ENCODE results near the gene USP48. TPM values are rescaled to one million over a fixed set of nuclear protein-coding genes. Genes with fewer than 3 reads are reported as not detected.

USP48 gene
- total RNA-seq, 3 donors from 2014 or later = 56.0 to 86.9 (median 74.7) TPM

GRCh38 chr1:21820597-21821232 lies 37.8 kb upstream of the USP48 start:
- no peaks in the 10 kb centered on the region for H3K9me3 ChIP-seq
- H3K4me3 ChIP-seq = no peak overlapping the region
- DNase-seq (ENCODE audit: low spot score in 2 of 2) = no peak
- intact Hi-C loops (cut with DNase I; ENCODE audit: low total_unique reads) = no loop called here
- no peaks in the 10 kb centered on the region for H3K4me1 ChIP-seq
- H3K27ac ChIP-seq = no peak overlapping the region
- no peaks in the 10 kb centered on the region for H3K27me3 ChIP-seq
- TF ChIP-seq POLR2A (IDR thresholded peaks at IDR 0.05) (no peak), CTCF (IDR thresholded peaks at IDR 0.05) (no peak)
- H3K36me3 ChIP-seq = no peaks in the 10 kb centered on the region

DNA sequence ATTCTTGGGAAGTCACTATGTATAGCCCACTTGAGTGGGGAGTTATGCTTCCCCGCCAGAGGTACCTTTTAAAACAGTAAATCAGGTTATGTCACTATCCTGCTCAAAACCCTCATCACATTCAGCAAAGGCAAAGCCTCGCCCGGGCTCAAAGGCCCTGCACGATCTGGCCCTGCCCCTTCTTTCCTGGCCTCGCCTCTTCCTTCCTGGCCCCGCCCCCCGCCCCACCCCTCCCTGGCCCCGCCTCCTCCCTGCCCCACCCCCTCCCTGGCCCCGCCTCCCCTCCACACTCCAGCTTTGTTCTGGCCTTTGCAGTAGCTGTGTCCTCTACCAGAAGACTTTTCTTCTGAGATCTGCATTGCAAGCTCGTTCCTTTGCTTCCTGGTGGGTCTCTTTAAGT lies 35.7 kb upstream of the USP48 start:
- intact Hi-C loops (cut with DNase I; ENCODE audit: low total_unique reads) = no loop called here
- TF ChIP-seq POLR2A (IDR thresholded peaks at IDR 0.05) (no peak), POLR2AphosphoS5 (IDR thresholded peaks at IDR 0.05) (no peak), CTCF (IDR thresholded peaks at IDR 0.05) (no peak)
- H3K27me3 ChIP-seq = no peaks in the 10 kb centered on the region

DNA sequence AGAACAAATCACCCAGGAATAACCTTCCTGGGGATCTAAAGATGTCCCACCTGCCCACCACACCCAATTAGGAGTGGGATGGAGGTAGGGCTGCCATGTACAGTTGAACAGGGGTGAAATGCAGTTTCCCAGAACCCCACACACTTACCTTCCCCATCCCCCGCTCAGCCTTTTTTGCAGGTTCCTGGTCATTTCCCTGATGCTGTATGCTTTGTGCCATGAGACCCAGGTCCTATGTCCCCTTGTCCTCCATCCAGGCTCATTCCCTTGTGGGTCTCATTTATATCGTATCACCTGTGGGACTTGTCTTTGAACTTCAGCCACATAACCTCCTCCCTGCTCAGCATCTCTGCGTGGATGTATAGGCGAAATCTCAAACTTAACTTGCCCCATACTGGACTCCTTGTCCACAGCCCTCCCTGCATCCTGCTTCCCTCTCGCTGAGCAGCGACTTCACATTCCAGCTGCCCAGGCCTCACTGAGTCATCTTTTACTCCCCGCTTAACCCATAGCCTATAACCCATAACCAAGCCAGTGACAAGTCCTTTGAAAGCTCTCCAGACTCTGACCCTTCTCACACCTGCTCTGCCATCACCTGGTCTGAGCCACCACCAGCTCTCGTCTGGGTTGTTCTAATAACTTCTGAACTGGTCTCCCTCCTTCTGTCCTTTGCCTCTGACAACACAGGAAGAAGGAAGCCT lies 33.8 kb upstream of the USP48 start:
- no peak for DNase-seq (ENCODE audit: low spot score in 2 of 2)
- no peak overlapping the region for H3K27ac ChIP-seq
- no peak for TF ChIP-seq POLR2A (IDR thresholded peaks at IDR 0.05)
- no peak for TF ChIP-seq POLR2AphosphoS5 (IDR thresholded peaks at IDR 0.05)
- TF ChIP-seq CTCF (IDR thresholded peaks at IDR 0.05) = no peak
- H3K4me1 ChIP-seq = no peaks in the 10 kb centered on the region
- no peaks in the 10 kb centered on the region for H3K27me3 ChIP-seq
- no peaks in the 10 kb centered on the region for H3K36me3 ChIP-seq
- H3K9me3 ChIP-seq = no peaks in the 10 kb centered on the region
- no peak overlapping the region for H3K4me3 ChIP-seq
- intact Hi-C loops (cut with DNase I; ENCODE audit: low total_unique reads) = no loop called here

More for the DNA sequence above, 35.7 kb upstream of the USP48 start:
- H3K27ac ChIP-seq = no peak overlapping the region
- DNase-seq (ENCODE audit: low spot score in 2 of 2) = no peak
- H3K4me1 ChIP-seq = no peaks in the 10 kb centered on the region
- H3K36me3 ChIP-seq = no peaks in the 10 kb centered on the region
- H3K4me3 ChIP-seq = no peak overlapping the region
- no peaks in the 10 kb centered on the region for H3K9me3 ChIP-seq

GRCh38 chr1:21815724-21816321 lies 32.9 kb upstream of the USP48 start:
- no peak for DNase-seq (ENCODE audit: low spot score in 2 of 2)
- Histone ChIP-seq H3K9me3 (no peaks in the 10 kb centered on the region), H3K36me3 (no peaks in the 10 kb centered on the region), H3K27me3 (no peaks in the 10 kb centered on the region), H3K27ac (no peak overlapping the region), H3K4me3 (no peak overlapping the region), H3K4me1 (no peaks in the 10 kb centered on the region)
- TF ChIP-seq POLR2AphosphoS5 (IDR thresholded peaks at IDR 0.05) (peak in 1 of 3 donors; percentile 36), CTCF (IDR thresholded peaks at IDR 0.05) (no peak)
- intact Hi-C loops (cut with DNase I; ENCODE audit: low total_unique reads) = no loop called here

GRCh38 chr1:21814981-21815582 lies 32.1 kb upstream of the USP48 start:
- H3K36me3 ChIP-seq = no peaks in the 10 kb centered on the region
- H3K27ac ChIP-seq = no peak overlapping the region
- TF ChIP-seq POLR2A (IDR thresholded peaks at IDR 0.05) (no peak), CTCF (IDR thresholded peaks at IDR 0.05) (no peak), POLR2AphosphoS5 (IDR thresholded peaks at IDR 0.05) (no peak)
- no peaks in the 10 kb centered on the region for H3K4me1 ChIP-seq
- peak overlapping the region in 1 of 3 donors; percentile 69 for H3K4me3 ChIP-seq
- no peaks in the 10 kb centered on the region for H3K27me3 ChIP-seq
- no peak for DNase-seq (ENCODE audit: low spot score in 2 of 2)
- H3K9me3 ChIP-seq = no peaks in the 10 kb centered on the region
- intact Hi-C loops (cut with DNase I; ENCODE audit: low total_unique reads) = no loop called here

All from breast epithelium (tissue), 4 donors.